Activated CD8-positive, alpha-beta memory T cell treated with anti-CD3 and anti-CD28 coated beads for 48 hours (primary cell): ENCODE measurements around the gene SLIT3.

Experiments
- DNase-seq, 3 experiments: peaks; one replicate each; pipeline ENCODE4 v3.0.0-alpha.2; 2020; ENCODE audit warnings: low read depth in 2 of 3, low spot score in 2 of 3

Gene SLIT3

DNA sequence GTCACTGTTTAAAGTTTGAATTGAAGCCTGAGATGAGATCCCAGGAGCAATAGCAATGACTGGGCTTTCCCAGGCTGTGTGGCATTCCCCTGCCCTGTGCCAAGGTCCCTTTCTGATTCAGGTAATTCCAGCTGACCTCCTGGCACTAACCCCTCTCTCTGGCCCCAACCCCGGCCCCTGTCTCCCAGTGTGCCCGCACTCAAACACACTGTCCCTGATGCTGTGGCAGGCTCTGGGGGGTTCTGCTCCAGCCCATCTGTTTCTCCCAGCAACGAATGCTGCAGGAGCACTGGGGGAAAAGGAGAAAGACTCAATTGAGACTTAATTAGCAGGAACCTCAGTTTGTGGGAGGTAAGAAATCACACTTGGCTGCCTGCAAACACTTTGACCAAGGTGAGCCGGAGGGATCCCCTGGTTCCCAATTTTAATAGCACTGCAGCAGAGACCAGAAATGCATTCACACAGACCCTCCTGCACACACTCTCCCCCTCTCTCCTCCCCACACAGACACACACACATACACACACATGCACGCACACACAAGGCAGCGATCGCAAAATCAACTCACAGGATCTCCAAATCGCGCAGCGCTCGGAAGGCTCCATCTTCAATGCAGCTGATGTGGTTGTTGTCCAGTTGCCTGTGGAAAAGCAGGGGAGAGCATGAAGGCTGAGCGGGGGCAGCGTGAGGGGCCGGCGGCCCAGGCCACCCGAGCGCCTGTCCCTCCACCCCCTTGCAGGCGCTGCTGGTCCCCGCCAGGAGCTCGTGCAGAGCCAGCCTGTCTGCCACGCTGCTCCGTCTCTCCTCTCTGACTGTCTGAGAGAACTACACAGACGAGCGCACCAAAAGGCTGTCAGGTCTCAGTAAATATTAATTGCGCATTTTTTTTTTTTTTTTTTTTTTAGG lies 456.7 kb downstream of the SLIT3 start:
- DNase-seq, result no peak

DNA sequence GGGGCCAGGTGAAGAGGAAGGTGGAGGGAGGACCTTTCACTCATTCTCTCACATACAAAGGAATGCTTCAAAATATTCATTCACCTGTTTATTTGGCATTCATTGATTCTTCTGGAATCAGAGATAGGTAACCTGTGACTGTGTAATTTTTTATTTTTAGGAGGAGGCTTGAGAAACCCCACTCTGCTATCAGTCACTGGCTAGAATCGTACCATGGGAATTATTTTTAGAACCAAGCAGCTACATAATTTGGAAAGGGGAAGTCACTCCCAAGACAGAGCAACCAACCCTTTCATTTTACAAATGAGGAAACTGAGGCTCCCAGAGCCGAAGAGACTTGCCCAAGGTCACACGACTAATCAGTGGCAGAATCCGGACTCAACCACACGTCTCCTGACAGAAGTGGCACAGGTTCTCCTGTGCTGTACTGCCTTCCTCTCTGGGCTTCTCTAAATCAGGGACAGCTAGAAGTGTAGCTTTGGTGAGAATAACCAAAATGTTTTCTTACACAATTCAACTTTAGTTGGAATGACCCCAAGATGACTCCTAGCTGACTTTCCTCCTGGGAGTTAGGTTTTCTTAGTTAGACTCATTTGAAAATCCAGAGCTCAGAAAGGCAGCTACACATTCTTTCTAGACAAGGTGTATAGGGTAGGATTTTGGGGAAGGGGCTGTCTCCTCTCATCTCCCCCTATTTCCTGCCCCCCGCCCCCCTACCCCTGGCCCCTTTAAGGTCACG lies 457.5 kb downstream of the SLIT3 start:
- no peak for DNase-seq

DNA sequence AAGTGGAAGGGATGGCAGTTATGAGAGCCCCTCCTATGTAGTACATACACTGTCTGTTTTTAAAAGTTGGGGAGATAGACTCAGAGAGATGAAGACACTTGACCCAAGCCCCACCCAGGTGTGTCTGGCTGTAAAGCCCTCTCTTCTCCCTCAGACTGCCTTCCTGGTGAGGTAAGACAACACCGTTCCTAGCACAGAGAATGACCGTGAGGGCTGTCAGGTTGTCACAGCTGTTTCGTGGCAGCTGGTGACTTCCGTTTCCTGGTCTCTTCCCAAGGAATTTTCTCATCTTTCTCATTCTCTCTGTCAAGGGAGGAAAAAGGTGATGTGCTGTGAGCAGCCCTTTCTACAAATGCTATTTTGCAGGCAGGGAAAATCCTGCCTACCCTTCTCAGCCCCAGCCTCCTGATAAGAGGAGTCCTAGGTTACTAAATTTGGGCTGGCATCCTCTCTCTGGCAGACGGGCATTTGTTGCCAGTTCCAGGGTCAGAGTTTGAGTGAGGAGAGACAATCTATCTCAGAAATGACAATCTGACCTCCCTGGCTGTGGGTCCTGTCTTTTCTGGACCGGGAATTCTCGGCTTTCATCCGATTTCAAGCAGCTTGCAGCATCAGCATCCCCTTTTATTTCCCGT lies 458.3 kb downstream of the SLIT3 start:
- DNase-seq, result no peak

DNA sequence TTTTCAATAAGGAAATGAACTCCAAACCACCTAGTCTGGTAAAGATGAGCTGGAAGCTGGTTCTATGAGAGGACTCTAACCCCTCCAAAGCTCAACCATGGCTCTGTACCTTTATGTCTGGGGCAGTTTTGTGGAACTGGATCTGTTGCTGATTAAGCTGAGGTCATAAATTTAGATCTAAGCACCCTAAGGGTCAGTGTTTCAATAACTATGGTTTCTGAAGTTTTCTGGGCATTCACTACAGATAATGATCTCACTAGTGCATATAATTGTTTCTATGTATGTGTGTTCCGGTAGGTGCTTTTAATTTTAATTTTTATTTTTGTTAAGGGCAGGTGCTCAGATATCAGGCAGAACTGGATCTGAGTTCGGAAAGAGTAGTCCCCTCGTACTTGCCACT lies 463.1 kb downstream of the SLIT3 start:
- no peak for DNase-seq

DNA sequence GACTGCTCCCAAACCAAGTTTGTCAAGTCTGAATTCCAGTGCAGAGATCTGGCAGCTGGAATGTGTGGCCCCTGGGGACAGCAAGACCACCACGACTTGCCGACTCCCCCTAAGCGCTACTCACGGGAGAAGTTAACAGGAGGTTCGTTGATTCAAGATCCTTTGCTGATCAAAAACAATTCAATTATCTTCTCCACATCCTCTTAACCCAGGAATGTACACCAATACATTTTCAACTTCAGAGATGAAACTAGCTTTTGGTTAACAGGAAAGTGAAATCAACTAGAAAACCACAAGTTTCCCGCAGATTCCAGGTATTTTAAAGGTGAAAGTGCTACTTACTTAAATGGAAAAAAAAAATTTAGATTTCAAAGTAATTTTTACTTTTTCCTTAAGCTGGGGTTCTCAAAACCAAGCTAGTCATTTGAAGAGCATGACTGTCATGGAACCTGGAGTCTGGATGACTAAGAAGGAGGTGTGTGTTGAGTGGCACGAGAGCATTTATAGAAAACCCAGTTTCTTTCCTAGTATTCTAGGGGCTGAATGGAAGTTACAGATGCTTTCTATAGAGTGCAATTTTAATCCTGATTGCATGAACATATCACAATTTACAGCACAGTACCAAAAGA lies 464.2 kb downstream of the SLIT3 start:
- DNase-seq, result no peak

DNA sequence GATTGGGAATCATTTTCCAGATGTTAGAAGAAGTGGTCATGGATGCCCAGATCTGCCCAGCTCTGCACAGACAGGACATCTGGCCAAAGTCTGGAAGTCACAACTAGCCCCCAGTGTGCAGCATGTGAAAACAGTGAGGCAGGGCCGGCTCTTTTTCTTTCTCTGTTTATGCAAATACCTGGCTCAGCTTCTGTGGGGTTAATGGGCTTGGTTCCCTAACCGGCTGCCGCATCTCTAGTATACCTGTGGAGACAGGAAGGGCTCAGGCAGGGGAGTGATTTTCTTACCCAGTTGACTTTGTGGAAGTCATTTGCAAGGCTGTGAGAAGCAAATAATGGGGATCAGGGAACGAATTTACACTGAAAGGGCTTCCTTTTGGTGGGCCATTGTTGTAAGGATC lies 467.0 kb downstream of the SLIT3 start:
- DNase-seq, result no peak

DNA sequence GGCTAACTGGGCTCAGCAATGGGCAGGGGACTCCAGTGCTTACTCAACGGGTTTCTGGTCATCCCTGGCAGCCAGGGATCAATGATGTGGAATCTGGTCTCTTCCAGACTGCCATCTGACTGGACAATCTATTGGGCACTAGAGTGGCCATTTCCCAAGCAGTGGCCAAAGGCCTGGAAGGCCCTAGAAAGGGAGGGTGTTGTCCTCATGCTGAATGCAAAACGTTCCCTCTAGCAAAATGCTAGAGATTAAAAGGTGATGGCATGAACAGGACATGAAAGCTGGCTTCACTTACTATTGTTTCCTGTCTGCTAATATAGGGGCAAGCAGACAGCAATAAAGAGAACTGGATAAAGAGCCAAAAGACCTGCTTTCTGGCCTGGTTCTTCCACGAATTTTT lies 467.6 kb downstream of the SLIT3 start:
- no peak for DNase-seq

DNA sequence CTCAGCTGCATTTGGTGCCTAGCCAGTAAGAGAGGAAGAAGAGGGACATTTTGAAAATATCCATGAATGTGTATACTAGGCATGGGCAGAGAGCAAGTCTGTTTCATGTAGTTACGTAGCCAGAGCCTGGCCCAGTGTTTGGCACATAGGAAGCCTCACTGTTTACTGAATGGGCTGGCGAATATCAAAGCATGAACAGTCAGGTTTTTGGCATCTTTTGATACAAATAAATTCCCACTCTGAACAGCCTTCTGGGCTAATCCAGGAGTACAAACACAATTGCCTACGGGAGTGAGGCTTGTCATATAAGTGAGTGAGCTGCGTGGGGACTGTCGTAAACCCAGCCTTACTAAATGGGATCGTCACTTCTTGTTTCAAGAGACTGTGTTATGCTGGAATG lies 468.6 kb downstream of the SLIT3 start:
- no peak for DNase-seq

DNA sequence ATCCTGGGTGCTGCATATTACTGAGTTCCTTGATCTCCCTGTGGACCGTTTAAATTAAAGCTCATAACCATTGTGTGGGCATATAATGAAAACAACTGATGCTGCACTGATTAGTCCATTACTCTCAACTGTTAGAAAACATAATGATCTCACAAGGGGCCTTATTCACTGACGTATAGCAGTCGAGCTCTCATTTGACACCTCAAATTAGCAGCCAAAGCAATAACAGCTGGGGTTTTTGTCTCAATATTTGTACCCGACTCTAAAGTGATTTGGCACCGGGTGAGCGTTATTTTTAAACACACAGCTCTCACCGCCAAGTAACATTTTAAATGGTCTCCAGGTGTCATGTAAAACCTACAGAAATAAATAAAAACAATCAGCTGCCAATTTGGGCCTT lies 469.6 kb downstream of the SLIT3 start:
- no peak for DNase-seq

DNA sequence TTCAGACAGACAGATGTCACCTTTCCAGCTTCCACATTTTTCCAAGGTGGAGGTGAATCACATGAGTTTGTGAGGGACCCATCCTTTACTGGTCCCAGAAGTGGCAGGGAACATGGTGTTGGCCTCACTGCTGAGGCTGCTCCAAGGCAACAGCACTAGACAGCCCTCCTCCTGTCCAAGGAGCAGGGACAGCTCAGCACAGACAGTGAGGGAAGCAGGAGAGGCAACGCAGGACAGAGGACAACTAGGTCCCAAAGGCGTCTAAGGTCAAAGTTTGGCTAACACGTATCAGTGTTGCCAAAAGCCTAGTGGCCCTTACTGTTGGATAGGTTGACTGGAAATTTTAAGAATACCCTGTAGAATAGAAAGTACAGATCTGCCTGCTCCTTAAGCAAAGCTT lies 470.1 kb downstream of the SLIT3 start:
- DNase-seq, result no peak

DNA sequence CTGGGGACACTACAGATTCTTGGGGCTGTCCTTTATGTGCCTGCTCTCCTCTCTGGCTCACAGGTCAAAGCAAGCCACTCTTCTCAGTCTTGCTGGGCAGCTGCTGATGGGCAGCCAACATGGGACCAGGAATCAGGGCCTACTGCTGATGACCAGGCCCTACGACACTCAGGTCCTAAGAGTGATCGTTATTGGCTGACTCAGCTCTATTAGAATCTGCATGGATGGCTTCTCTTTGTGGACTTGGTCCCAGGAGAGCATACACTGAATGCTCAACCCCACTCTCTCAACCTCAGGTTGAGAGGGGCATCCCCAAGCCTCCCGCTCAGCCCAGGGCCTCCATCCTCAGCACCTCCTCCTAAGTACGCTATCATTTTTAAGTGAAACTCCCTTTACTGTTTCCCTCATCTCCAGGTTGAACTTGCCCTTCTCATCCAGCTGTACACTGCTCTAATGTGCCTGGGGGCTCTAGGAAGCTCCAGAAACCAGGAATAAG lies 471.0 kb downstream of the SLIT3 start:
- DNase-seq, result no peak

DNA sequence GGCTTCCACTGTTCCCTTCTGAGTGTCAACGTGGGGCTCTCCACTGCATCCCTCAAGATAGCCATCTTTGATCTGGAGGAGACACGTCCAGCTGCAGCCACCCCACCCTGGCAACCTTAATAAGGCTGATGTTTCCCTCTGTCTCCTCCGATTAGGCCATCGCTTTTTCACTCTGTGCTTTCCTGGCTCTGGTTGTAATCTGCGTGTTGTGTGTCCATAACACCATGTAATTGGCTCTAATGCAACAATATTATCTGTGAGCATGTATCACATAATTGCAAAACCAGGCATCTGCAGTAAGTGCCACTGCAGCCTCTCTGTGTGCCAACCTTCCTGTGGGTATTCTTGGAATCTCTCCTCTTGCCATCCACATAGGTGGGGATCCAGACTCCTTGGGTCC lies 471.9 kb downstream of the SLIT3 start:
- no peak for DNase-seq

DNA sequence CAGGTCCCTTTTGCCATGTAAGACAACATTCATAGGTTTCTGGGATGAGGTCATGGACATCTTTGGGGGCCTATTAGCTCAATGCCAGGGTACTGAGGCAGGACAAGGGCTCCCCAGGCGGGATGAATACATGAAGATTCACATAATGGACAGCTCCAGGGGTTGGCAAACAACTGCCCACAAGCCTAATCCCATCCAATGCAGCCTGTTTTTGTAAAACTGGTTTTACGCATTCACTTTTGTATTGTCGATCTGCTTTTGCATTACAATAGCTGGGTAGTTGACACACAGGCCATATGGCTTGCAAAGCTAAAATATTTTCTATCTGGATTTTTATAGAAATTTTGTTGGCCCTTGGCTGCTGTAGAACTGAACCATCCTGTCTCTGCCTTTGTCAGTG lies 473.3 kb downstream of the SLIT3 start:
- DNase-seq, result no peak

DNA sequence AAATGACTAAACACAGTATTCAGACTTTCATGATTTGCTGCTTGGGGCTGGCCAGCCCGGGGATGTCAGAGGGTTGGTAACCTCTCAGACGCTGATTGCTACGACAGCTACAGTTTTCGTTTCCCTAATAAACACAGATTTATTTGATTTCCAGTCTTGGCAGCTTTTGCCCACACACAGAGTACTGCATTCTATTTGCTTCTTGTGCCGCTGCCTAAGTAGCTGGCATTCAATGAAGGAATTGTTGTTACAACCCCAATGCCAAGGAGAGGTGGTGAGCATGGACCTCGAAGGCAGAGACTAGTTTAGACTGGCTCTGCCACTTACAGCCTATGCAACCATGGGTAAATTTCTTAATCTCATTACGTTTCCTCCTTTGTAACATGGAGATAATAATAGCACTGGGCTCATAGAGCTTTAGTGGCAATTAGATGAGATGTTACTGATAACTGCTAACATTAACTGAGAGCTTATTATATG lies 474.7 kb downstream of the SLIT3 start:
- DNase-seq, result no peak

DNA sequence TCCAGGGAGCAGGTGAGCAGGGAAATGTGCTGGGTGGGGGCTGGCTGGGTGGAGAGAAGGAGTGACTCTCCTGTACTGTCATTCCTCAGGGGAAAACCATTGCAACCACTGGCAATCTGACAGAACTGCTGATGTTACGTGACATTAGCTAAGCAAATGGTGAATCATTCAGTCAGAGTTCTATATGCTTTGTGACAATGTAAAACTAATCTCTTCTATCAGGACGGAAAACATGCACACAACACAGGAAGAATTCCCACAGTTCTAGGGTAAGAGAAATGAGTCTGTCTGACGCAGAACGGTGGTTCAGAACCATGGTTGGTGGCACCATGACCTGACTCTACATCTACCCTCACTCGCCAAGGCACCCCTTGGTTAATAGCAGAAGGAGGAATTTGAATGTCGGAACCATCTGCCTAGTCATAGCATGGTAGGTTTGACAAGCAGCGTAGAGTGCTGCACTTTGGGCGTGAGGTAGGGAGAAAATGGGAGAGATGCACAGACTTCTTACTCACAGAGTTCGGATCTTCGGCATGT lies 478.1 kb downstream of the SLIT3 start:
- no peak for DNase-seq

DNA sequence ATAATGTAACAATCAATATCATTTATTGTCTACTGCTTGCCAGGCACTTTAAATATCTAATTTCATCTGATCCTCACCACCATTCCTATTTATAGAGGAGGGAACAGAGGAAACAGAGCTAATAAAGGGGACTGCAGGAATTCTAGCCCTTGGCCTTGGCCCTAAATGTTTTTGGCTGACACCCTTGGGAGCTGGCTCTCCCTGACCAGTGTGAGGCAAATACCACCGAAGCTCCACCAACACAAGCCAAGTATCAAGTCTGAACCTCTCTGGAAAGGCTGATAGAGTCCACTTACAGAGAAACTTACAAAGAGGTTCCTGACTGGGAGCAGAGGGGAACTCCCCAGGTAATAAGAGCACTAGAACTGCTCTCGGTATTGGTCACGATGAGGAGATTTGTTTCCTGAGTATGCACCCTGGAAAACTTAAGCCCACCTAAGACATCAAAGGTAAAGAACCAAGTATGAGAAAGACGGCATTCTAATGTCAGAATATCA lies 478.6 kb downstream of the SLIT3 start:
- no peak for DNase-seq

DNA sequence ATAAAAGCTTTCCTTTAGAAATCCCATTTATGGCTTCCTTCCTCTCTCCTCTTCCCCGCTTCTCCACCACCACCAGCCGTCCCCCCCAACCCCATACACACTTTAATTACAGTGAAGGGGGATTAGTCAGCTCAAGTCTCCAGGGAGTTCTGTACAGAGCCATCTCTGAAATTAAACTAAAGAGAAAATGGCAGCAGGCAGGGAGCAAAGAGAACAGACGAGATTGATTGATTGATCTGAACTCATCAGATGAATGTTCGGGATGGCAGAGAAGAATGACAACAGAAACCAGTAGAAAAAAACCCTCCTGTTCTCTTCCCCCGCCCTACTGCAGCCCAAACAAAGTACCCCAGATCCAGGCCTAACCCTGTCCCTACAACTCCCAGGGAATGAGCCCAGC lies 480.1 kb downstream of the SLIT3 start:
- no peak for DNase-seq

DNA sequence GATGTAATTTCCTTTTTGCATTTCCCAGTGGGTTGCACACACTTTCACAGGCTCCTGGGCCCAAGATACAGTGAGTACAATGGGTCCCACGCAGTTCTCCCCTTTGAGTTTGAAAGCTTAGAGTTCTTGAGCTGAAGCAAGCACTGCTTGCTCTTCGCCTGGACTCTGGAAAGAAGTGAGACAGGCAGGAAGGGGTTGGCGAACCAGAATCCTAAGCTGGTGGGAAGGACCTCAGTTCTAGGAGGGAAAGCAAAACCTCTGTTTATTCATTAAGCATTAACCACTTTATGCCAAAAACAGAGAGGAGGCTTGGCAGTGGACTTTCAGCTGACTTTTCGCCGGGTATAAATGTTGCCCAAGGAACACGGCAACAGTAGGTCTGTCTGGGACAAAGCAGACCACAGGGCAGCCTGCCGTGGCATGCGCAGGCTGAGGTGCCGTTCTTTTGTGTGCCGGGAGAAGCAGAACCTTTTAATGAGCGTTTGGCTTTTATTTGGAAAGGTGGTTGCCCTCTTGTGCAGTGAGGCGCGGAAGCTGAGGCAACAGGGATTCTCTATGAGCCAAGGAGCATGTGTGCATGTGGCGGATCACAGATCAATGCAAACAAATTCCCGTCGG lies 481.8 kb downstream of the SLIT3 start:
- no peak for DNase-seq

DNA sequence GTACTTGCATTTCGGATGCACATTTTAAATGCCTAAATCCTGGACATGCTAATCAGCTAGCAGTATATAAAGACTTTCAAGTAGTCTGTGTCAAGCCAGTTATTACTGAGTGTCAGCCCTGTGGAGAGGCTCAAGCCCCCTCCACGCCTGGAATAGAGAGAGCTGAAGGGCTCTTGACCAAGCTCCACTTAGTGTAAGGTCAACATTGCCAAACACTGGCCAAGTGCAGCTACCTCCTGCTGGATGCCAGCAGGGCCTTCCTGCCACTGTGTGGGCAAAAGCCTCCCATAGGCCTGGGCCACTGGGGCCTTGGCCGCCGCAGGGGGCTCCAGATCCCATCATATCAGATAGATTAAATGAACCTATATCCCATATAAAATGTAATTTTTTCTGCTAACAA lies 482.4 kb downstream of the SLIT3 start:
- no peak for DNase-seq

DNA sequence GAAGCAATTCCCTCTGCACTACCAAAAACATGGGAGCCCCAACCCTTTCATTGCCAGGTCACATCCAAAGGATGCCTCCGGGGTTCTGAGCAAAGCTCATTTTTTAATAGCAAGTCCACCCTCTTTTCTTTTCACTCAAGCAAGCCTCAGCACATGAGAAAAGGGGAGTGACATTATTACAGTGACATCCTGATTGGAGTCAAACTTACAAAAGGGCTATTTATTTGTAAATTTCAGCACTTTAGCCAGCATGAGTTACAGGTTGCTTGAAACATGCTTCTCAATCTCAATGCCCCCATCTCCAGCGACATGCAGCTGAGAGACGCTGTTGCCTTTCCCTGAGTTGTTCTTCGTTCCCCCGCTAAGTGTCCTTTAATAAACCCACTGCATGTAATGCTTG lies 483.3 kb downstream of the SLIT3 start:
- no peak for DNase-seq
